Measurements from ENCODE around the gene UNK.
"Not testable (repeated sequence)": the region's sequence is repeated elsewhere in the genome, so short reads cannot be mapped to it uniquely, and the experiment has no call there.

The UNK gene

DNA sequence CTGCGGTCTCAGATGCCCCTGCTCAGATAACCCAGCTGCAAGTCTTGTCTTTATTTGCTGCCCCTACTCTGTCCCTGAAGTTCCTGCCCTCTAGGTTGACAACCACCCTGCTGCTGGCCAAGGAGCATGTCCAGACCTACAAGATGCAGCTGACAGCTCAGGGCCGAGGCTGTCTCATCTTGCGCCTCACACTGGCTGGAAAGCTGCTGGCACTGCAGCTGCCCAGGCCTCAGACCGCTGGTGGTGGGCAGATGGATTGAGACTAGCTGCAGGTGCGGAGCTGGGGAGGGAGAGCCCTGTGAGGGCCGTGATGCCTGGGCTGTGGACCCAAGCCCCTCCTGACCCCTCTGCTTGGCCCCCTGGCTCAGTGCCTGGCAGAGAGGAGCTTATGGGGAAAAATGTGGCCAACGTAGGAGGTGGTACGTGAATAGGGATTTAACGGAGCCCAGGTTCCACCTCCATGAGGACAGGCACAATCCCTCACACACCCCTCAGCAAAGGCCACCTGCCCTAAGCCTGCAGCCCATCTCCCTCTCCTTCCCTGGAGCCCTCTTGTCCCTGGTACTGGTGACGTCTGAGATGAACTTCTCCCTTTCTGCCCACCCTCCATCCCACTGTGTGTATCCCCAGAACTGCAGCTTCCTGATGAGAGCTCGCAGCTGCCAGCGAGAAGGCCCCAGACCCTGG lies 11.3 kb upstream of the UNK start:
- no peak for DNase-seq (ENCODE audit: low read depth, low spot score)

DNA sequence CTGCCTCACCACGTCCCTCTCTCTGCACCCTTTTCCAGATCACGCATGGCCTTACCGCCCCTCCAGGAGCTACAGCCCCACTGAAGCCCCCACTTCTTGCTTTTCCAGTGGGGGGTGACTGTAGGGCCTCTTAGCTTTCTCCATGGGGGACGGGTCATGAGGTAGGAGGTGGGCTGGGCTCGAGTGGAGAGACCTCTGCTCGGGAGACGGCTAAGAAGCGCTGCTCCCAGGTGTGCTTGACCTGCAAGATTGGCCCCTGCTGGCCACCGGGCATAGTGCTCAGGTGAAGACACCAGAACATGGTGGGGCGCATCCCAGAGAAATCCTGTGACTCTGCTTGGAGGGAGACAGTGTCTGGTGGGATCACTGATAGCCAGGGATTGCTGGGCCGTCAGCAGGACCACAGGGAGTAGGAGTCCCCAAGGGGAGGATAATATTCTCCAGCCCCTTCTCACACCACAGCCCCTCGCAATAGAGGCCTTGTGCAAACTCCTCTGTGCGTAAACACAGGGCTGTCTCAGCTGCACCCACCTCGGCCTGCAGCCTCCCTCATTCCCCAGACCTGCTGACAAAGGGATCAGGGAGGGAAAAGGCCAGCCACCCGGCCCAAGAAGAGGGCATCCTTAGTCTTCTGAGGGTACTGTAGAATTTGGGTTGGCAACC lies 10.7 kb upstream of the UNK start:
- no peak for DNase-seq (ENCODE audit: low read depth, low spot score)

DNA sequence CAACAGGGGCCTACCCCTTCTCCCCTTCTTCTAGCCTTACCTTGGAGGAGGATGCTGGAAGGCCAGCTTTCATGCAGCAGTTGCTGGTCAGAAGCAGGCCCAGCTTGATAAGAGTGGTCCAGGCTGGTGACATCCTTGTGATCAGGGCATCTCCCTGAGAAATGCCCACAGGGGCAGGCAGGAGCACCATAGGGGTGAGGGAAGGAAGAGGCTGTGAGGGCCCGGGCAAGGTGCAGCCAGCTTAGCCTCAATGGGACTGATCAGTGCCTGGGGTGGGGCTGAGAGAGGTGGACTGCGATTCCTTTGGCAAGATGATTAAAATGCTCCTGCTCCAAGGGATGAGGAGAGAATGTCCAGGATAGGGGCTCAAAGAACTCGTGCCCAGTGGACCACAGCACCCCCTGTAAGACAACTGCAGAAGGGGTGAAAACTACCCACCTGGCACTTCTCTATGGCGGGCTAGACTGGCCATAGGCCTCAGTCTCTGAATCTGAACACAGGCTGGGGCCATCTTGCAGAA lies 10.1 kb upstream of the UNK start:
- no peak for DNase-seq (ENCODE audit: low read depth, low spot score)

GRCh38 chr17:75774991-75775668 lies 9.5 kb upstream of the UNK start:
- peak; percentile 44 for DNase-seq (ENCODE audit: low read depth, low spot score)

- DNase-seq (ENCODE audit: low read depth, low spot score) = no peak
Observed at GRCh38 chr17:75776386-75777295, 8.0 kb upstream of the UNK start.

DNA sequence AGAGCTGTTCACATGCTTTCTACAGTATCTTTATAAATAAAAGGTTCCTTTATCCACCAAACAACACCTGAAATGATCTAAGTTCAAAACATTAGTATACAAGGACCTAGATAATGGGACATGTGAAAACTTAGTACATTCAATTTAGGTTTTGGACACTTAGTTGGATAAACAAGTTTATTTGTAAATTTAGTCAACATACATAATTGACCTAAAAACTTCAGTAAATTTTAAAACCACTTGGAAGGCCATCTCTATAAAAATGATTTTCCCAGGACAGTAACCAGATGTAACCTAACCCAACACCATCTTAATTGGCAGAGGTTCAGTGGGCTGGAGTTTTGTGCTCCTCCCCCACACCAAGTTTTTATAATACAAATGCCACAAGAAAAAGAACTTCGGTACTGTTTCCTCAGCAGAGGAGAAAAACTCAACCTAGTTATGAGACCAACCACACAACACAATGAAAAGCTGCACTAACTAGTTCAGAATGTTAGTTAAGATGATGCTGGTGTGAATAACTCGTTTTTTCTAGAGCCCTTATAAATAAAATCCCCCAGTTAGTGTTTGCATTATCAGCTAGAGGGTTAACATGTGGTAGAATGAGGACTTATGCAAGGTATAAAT lies 7.2 kb upstream of the UNK start:
- DNase-seq (ENCODE audit: low read depth, low spot score) = no peak

- DNase-seq (ENCODE audit: low read depth, low spot score) = not testable (repeated sequence)
Observed at GRCh38 chr17:75778066-75778860, 6.3 kb upstream of the UNK start.

DNA sequence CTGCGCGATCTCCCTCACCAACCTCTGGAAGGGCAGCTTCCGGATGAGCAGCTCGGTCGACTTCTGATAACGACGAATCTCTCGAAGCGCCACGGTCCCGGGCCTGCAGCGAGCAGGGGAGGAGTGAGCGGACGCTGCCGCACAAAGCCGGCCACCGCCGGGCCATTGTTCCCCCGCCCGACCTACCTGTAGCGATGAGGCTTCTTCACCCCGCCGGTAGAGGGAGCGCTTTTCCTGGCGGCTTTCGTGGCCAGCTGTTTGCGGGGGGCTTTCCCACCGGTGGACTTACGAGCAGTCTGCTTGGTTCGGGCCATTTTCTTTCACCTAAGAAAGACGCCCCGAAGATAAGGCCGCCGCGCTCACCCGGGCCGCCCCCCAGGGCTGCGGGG lies 5.8 kb upstream of the UNK start:
- no peak for DNase-seq (ENCODE audit: low read depth, low spot score)

DNA sequence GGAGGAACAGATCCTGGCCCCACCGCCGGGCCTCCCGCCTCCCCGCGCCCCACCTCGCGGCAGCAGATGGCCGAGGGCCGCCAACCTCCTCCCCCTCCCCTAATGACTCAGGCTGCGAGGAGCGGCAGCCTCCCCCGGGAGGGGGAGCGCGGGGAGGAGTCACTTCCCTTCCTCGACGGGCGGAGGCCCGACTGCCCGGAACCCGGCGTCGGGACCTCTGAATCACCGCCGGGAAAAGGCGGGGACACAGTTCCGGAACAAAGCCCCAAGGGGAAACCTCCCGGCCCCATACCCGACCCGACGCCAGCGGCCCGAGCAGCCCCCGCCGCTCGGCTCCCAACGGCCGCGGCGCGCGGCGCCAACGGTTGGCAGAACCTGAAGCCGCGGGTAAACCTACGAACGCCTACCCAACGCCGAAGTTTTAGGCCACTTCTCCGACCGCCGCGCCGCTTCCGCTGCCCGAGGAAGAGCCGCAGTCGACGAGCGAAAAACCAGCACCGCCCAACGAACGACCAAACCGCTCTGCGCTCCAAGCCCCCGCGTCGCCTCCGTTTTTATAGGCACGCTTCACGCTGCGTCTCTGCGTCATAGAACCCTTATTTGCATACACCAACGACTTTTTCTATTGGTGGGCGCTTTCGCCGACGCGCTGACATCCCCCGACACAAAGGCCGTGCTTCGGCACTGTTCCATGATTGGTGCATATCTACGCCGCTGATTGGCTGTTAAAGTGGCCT lies 5.2 kb upstream of the UNK start:
- DNase-seq (ENCODE audit: low read depth, low spot score) = peak; percentile 100

DNA sequence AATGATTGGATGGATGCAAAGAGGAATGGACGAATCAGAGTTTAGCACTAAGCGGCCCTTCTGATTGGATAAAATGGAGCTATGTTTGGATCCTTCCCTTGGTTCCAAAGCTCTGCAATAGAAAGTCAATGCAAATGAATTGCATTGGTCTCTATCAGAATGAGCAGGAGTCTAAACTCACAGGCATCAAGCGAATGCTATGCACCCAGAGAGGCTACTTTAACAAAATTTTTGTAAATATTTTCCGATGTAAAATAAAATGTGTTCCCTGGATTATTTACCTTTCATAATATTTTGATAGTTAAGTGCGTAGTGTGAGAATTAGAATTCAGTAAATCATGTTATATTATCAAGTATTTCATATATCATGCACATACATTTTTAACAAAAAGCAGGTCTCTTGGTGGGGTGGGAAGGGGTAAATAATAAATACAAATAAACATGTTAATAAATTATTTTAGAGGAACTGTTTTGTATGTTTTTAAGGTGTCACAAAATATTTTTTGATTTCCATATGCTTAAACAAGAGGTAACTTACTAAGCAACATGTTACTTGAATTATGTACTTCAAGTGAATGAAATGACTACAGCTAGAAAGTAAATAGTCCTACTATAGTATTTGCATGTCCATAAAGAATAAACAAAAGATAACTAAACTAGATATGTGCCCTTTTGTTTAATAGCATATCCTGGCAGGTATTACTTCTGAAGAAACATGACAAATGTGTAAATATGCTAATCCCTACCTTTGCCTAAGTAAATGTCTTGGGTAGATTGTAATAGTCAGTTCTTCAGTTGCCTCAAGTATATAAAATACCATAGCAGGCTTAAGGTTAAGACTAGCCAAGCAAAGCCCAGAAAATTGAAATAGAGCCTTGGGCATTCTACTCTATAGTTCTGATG lies 4.4 kb upstream of the UNK start:
- no peak for DNase-seq (ENCODE audit: low read depth, low spot score)

DNA sequence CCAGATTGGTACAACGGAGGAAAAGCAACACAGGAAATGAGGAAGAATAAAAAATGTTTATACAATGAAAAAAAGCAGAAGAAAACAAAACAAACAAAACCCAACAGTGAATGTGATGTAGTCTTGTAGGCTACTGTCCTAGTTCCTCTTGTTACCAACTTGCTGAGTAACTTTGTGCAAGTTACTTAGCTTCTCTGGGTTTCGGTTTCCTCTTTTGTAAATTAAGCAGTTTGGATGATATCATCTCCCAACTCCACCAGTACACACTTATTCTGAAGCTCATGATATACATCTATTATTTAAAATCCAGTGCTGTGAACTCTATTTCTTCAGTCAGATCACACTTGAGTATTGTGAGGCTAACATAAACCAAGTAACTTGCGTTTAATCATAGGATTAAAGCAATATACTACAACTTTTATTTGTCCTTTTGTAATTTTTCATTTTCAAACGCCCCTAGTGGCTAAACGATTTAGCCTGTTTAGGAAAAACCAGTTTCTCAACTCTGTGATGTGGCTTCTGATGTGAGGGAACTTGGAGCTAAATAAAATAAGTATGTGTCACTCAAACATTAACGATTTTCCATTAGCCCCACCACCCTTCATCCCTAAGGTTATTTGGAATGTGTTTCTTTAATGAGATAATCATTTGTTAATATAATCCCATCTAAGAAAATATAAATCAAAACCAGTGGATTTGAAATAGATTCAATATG lies 1.4 kb upstream of the UNK start:
- DNase-seq (ENCODE audit: low read depth, low spot score) = peak; percentile 60

DNA sequence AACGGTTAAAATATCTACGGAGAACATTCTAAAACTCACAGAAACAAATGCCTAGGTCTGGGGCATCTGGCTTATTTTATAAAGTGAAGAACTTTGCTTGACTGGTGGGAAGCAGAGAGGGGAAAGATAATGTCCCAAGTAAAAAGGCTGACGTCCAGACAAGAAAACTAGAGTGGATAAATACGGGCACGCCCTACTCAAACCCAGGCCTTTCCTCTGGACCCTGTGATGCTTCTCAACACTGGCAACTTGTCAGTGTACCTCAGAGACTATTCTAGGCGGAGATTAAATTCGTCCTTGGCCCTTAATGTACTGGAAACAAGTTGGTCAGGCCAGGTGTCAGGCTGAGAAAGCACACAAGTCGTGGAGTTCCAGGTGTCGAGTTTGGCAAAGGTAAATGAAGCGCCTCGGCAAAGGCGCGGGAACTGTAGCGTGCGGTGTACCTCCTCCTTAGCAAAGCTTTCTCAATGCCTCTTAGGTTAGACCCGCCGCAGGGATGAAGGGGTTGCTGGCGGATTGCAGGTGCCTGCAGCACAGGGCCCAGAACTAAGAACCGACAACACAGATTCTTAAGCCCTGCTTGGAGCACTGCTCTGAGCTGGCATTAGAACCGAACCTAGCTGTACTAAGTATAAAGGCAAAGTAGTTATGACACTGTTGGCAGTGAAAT lies 668 bp upstream of the UNK start:
- no peak for DNase-seq (ENCODE audit: low read depth, low spot score)

- DNase-seq (ENCODE audit: low read depth, low spot score) = peak; percentile 97
Observed at GRCh38 chr17:75785016-75785890, 647 bp downstream of the UNK start.

DNA sequence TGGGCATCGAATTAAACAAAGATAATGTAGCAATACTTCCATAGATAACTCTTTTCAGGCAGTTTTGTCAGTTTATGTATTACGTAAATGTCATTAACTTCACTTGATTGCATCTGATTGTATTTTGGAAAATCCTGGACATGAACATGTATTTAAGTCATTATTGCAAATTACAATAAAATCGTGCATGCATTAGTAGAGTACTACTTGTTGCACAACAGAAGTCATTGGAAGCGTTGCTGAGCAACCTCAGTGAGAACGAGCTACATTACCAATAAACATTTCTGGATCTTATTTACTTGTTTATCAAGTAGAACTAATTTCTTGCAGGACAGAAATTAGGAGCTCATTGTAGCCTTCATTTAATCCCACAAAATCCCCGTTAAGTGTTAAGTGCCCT lies 6.6 kb downstream of the UNK start:
- no peak for DNase-seq (ENCODE audit: low read depth, low spot score)

- DNase-seq (ENCODE audit: low read depth, low spot score) = no peak
Observed at GRCh38 chr17:75793460-75793859, 8.9 kb downstream of the UNK start.

DNA sequence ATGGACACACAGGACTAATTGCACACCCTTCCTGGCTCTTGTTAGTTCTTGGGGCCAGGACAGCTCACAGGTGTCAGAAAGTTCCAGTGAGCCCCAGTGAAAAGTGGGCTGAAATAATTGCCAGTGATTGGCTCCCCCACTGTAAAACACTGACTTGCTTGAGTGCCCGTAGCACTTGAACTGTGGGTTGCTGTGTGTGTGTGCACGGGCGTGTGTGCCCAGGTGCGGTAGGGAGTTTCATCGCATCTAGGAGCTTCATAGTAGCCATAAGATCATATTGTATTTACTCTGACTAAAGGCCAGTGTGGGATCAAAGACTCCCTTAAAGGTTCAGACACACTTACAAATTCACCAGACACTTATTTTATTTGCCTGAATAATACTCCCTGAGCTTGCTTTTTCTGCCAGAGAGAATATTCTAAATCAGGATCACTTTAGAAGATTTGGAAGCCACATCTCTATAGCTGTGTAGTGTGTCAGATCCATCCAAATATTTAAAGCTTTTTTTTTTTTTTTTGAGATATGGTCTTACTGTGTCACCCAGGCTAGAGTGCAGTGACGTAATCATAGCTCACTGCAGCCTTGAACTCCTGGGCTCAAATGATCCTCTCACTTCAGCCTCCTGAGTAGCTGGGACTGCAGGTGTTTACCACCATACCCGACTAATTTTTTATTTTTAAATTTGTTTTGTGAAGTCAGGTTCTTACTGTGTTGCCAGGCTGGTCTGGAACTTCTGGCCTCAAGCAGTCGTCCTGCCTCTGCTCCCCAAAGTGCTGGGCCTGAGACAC lies 11.4 kb downstream of the UNK start:
- DNase-seq (ENCODE audit: low read depth, low spot score) = no peak
